HEK293T (cell line): ENCODE results near the gene EPHB2.

Experiments
- CTCF ChIA-PET: fragments of 350-600 bp; formaldehyde crosslinking; extraction: SDS; loops from one replicate; lab custom pipeline; 2021; ENCODE audit warnings: antibody characterized with exemption, inconsistent platforms; lab: Yijun Ruan, JAX
- POLR2A ChIA-PET: fragments of 350-600 bp; formaldehyde crosslinking; extraction: SDS; loops from one replicate; lab custom pipeline; 2020; ENCODE audit warnings: antibody characterized with exemption, inconsistent platforms; lab: Yijun Ruan, JAX
- DNase-seq: peaks from one replicate; pipeline ENCODE4 v3.0.0; 2012; ENCODE audit warnings: mixed read lengths; ENCODE audit errors: extremely low spot score
- ARNT ChIP-seq: fragments of 450-650 bp; IDR thresholded peaks from 2 replicates; pipeline ENCODE4 v1.6.1; 2017; ENCODE audit warnings: mild to moderate bottlenecking
- BHLHE40 ChIP-seq: fragments of 450-650 bp; IDR thresholded peaks from 2 replicates; pipeline ENCODE4 v1.6.1; 2016; ENCODE audit warnings: mild to moderate bottlenecking, moderate library complexity, borderline replicate concordance
- CTBP1 ChIP-seq: fragments of 450-650 bp; IDR thresholded peaks from 2 replicates; pipeline ENCODE4 v1.6.1; 2016; ENCODE audit warnings: borderline replicate concordance
- ELF4 ChIP-seq: fragments of 450-650 bp; IDR thresholded peaks from 2 replicates; pipeline ENCODE4 v1.6.1; 2017; ENCODE audit warnings: antibody characterized with exemption
- FOXA1 ChIP-seq: fragments of 450-650 bp; IDR thresholded peaks from 2 replicates; pipeline ENCODE4 v1.6.1; 2016; ENCODE audit warnings: mild to moderate bottlenecking
- FOXK2 ChIP-seq: fragments of 450-650 bp; IDR thresholded peaks from 2 replicates; pipeline ENCODE4 v1.6.1; 2016; ENCODE audit warnings: mild to moderate bottlenecking
- FOXM1 ChIP-seq: fragments of 450-650 bp; IDR thresholded peaks from 2 replicates; pipeline ENCODE4 v1.6.1; 2017; ENCODE audit warnings: mild to moderate bottlenecking, borderline replicate concordance
- HDGF ChIP-seq: fragments of 450-650 bp; IDR thresholded peaks from 2 replicates; pipeline ENCODE4 v1.6.1; 2017; ENCODE audit warnings: antibody characterized with exemption, borderline replicate concordance
- L3MBTL2 ChIP-seq: fragments of 450-650 bp; conservative IDR thresholded peaks from 2 replicates; pipeline ENCODE4 v1.6.1; 2016; ENCODE audit warnings: mild to moderate bottlenecking
- LEF1 ChIP-seq: fragments of 450-650 bp; IDR thresholded peaks from 2 replicates; pipeline ENCODE4 v1.6.1; 2017; ENCODE audit warnings: mild to moderate bottlenecking, borderline replicate concordance
- NFRKB ChIP-seq: fragments of 450-650 bp; IDR thresholded peaks from 2 replicates; pipeline ENCODE4 v1.6.1; 2016; ENCODE audit warnings: mild to moderate bottlenecking, moderate library complexity
- SP1 ChIP-seq: fragments of 450-650 bp; IDR thresholded peaks from 2 replicates; pipeline ENCODE4 v1.6.1; 2017
- SUZ12 ChIP-seq: fragments of 450-650 bp; IDR thresholded peaks from 2 replicates; pipeline ENCODE4 v1.6.1; 2016; ENCODE audit warnings: mild to moderate bottlenecking
- TARDBP ChIP-seq: fragments of 450-650 bp; IDR thresholded peaks from 2 replicates; pipeline ENCODE4 v1.6.1; 2016
- ZNF384 ChIP-seq: fragments of 450-650 bp; IDR thresholded peaks from 2 replicates; pipeline ENCODE4 v1.6.1; 2016
- TF ChIP-seq, protein P1 (sequence below): fragments of 450-650 bp; IDR thresholded peaks from 2 replicates; pipeline ENCODE4 v1.6.1; 2016

EPHB2 gene

DNA sequence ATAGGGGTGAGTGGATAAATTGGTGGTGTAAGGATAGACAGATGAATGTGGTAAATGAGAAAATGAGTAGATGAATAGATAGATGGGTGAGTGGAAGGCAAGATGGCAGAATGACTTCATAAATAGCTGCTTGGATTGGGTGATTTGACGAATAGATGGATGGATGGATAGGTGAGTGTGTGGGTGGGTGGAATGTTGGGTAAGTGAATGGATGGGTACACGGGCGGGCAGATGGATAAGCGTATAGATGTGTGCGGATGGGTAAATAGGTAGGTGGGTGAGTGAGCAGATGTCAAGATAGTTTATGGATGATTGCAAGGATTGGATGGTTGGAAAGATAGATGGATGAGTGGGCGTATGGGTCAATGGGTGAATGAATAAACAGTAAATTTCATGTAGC lies 59.3 kb downstream of the EPHB2 start:
- ChIA-PET CTCF (no interaction called here), POLR2A (no interaction called here)
- no peak for TF ChIP-seq LEF1
- no peak for TF ChIP-seq ZNF384
- TF ChIP-seq, protein P1, sequence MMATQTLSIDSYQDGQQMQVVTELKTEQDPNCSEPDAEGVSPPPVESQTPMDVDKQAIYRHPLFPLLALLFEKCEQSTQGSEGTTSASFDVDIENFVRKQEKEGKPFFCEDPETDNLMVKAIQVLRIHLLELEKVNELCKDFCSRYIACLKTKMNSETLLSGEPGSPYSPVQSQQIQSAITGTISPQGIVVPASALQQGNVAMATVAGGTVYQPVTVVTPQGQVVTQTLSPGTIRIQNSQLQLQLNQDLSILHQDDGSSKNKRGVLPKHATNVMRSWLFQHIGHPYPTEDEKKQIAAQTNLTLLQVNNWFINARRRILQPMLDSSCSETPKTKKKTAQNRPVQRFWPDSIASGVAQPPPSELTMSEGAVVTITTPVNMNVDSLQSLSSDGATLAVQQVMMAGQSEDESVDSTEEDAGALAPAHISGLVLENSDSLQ = no peak
- no peak for DNase-seq

GRCh38 chr1:22772014-22772413 lies 61.4 kb downstream of the EPHB2 start:
- CTCF ChIA-PET = no interaction called here
- POLR2A ChIA-PET = no interaction called here
- no peak for DNase-seq
- TF ChIP-seq NFRKB (no peak), HDGF (no peak), L3MBTL2 (no peak), FOXA1 (no peak), CTBP1 (no peak), FOXM1 (no peak), SP1 (no peak), BHLHE40 (no peak)
- TF ChIP-seq, protein P1 = no peak

DNA sequence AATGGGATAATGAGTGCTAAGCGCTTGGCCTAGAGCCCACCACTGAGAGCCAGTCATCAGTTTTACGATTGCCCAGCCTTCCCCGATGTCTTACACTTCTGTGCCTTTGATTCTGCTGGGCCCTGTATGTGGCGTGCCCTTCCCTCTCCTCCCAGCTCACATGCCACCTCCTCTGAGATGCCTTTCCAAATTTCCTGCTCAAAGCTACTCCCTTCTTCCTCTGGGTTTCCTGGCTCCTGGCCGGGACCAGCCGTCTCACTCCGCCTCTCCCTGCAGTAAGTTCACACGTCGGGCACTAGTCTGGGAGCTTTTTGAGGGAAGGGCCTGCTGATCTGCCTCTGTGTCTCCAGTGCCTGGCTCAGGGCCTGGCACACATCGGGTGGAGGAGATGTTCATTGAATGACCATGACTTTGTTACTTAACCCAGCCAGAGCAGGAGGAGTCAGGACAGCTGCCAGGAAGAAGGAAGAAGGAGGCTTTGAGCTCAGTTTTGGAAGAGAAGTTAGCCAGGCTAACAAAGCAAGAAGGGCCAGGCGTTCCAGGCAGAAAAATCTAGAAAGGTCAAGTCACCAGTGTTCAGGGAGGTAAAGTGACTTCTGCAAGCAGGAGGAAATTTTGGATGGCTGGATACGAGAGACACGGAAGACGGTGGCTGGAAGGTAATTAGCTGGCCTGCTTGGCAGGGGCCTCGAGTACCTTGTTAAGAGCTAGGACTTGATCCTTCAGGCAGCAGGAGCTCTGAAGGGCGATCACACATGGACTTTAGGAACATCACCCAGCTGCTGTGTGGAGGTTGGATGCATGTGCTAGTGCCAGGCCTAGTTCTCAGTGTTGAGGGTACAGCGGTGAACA lies 63.6 kb downstream of the EPHB2 start:
- DNase-seq = no peak
- TF ChIP-seq ZNF384 = no peak
- no peak for TF ChIP-seq CTBP1
- no peak for TF ChIP-seq SP1
- ChIA-PET CTCF (no interaction called here), POLR2A (no interaction called here)

DNA sequence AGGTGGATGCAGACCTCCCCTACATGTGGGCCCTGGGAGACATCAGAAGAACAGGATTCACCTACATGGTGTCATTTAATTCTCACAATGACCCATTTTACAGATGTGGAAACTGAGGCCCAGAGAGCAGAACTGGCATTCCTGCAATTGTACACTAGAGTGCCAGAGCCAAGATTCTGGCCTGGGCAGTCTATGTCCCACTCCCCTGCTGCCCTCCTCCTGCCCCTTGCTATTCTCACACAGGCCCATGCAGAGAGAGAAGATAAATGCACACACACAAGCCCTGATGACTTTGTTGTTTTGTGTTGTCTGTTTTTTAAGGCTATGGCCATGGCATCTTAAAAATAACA lies 64.2 kb downstream of the EPHB2 start:
- TF ChIP-seq FOXK2 = no peak
- TF ChIP-seq FOXM1 = no peak
- TF ChIP-seq SUZ12 = no peak
- TF ChIP-seq, protein P1 = no peak
- no peak for TF ChIP-seq TARDBP
- no peak for TF ChIP-seq FOXA1
- no peak for TF ChIP-seq NFRKB
- no peak for TF ChIP-seq ARNT
- no peak for TF ChIP-seq SP1
- no peak for TF ChIP-seq BHLHE40
- no peak for TF ChIP-seq LEF1
- TF ChIP-seq ZNF384 = no peak
- no peak for TF ChIP-seq L3MBTL2
- TF ChIP-seq HDGF = no peak
- no peak for TF ChIP-seq ELF4
- TF ChIP-seq CTBP1 = no peak
- CTCF ChIA-PET = no interaction called here
- POLR2A ChIA-PET = no interaction called here
- DNase-seq = no peak

GRCh38 chr1:22775478-22775877 lies 64.8 kb downstream of the EPHB2 start:
- CTCF ChIA-PET = no interaction called here
- DNase-seq = no peak
- POLR2A ChIA-PET = no interaction called here
- no peak for TF ChIP-seq FOXA1
- TF ChIP-seq, protein P1 = no peak
- no peak for TF ChIP-seq SUZ12
- TF ChIP-seq TARDBP = no peak
- no peak for TF ChIP-seq SP1

DNA sequence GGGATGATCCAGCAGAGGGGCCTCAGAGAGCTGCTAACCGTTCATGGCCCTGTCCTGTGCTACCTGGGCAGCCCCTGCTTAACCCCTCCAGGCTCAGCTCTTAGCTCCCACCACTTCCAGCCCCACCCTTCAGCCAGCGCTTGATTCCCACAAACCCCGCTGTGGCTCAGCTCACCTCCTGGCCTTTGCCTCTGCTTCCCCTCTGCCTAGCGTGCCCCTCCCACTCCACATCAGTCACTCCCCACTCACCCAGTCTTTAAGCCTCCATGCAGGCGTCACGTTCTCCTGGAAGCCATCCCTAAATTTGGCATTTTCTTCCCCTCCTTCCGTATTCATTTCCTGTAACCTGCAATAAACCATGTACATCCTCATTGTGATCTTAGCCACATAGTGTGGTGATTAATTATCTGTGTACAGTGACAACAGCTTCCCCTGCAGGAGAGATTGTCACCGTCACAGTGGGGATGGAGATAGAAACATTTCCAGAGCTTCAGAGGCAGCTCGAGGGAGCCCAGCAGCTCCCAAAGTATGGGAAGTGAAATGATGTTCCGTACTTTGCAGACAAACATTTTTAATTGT lies 65.5 kb downstream of the EPHB2 start:
- ChIA-PET POLR2A (no interaction called here), CTCF (no interaction called here)
- no peak for DNase-seq
- TF ChIP-seq, protein P1 = peak; percentile 38; the same call in 1 of the 2 replicates
- no peak for TF ChIP-seq NFRKB
- TF ChIP-seq SUZ12 = no peak
